Breast epithelium (tissue), 3 donors: ENCODE data around the gene NR3C2.

Experiments
- POLR2AphosphoS5 ChIP-seq, 3 donors: sonication (generic); formaldehyde crosslinking; IDR thresholded peaks; one replicate each; pipeline ENCODE4 v1.6.1; 2017; ENCODE audit warnings: antibody characterized with exemption in 3 of 3
- TF ChIP-seq, protein P1 (sequence below), 3 donors: fragments of 450-650 bp; IDR thresholded peaks; one replicate each; pipeline ENCODE4 v1.5.1; 2016 to 2017; ENCODE audit warnings: antibody characterized with exemption in 3 of 3, mild to moderate bottlenecking in 3 of 3, moderate library complexity in 3 of 3

DNA sequence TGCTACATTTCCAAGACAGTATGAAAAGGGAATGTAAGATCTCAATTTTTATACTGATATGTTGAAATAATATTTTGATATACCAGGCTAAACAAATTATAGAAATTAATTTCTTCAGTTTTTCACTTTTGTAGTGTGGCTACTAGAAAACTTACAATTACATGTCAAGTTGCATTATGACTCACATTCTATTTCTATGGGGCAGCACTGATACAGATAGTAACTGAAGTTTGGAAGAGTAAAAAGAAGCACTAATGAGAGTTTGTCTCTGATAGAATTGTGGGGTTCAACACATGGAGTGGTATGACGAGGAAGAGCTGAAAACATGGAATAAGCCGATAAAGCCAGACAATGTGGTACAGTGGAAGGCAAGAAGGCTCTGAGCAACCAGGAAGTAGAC, 95.6 kb downstream of the NR3C2 start:
- TF ChIP-seq, protein P1, sequence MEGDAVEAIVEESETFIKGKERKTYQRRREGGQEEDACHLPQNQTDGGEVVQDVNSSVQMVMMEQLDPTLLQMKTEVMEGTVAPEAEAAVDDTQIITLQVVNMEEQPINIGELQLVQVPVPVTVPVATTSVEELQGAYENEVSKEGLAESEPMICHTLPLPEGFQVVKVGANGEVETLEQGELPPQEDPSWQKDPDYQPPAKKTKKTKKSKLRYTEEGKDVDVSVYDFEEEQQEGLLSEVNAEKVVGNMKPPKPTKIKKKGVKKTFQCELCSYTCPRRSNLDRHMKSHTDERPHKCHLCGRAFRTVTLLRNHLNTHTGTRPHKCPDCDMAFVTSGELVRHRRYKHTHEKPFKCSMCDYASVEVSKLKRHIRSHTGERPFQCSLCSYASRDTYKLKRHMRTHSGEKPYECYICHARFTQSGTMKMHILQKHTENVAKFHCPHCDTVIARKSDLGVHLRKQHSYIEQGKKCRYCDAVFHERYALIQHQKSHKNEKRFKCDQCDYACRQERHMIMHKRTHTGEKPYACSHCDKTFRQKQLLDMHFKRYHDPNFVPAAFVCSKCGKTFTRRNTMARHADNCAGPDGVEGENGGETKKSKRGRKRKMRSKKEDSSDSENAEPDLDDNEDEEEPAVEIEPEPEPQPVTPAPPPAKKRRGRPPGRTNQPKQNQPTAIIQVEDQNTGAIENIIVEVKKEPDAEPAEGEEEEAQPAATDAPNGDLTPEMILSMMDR (IDR thresholded peaks at IDR 0.05): no peak
- no peak for TF ChIP-seq POLR2AphosphoS5 (IDR thresholded peaks at IDR 0.05)
